PC-3 (cell line): ENCODE results near the gene STAB2. TPM values are rescaled to one million over a fixed set of nuclear protein-coding genes. Genes with fewer than 3 reads are reported as not detected.

Source experiments
- ATAC-seq: fragments of 200-7000 bp; cut with Tn5 transposase; 2 replicates; pipeline ENCODE4 v1.9.1; 2020; ENCODE audit warnings: mild to moderate bottlenecking, moderate library complexity
- BruUV-seq: library from RNA; stranded (reverse); fragments of 400-500 nt; replicated peaks from 2 replicates; lab custom pipeline; 2021; lab: Mats Ljungman, UMichigan
- CTCF ChIA-PET: fragments of 300-600 bp; sonication (Branson Sonifier 250); formaldehyde crosslinking; loops from one replicate; lab custom pipeline; 2022; ENCODE audit warnings: antibody characterized with exemption; lab: Charles Lee
- POLR2A ChIA-PET: fragments of 300-600 bp; sonication (Branson Sonifier 250); formaldehyde crosslinking; loops from one replicate; lab custom pipeline; 2022; ENCODE audit warnings: antibody characterized with exemption; ENCODE audit not compliant: unreplicated experiment; lab: Charles Lee
- DNase-seq: peaks from one replicate; pipeline ENCODE4 v3.0.0-alpha.2; 2015
- H2AFZ ChIP-seq: fragments of 300-600 bp; sonication (generic); 2 replicates; pipeline ENCODE4 v1.6.0; 2016; ENCODE audit warnings: antibody characterized with exemption, low read length
- H3F3A ChIP-seq: fragments of 300-600 bp; sonication (generic); one replicate; pipeline ENCODE4 v1.6.0; 2017; ENCODE audit warnings: antibody characterized with exemption, low read length, control low read depth, mild to moderate bottlenecking; ENCODE audit not compliant: unreplicated experiment
- H3K27ac ChIP-seq: fragments of 300-600 bp; sonication (generic); 2 replicates; pipeline ENCODE4 v1.5.1; 2016; ENCODE audit warnings: mild to moderate bottlenecking, low read length
- H3K27me3 ChIP-seq: fragments of 300-600 bp; sonication (generic); 2 replicates; pipeline ENCODE4 v1.6.1; 2016; ENCODE audit warnings: low read length, mixed read lengths
- H3K36me3 ChIP-seq: fragments of 300-600 bp; sonication (generic); 2 replicates; pipeline ENCODE4 v1.6.1; 2016; ENCODE audit warnings: low read depth, mixed run types, low read length, mixed read lengths
- H3K4me1 ChIP-seq: fragments of 300-600 bp; sonication (generic); 2 replicates; pipeline ENCODE4 v1.5.1; 2016; ENCODE audit warnings: low read length; ENCODE audit not compliant: insufficient read depth
- H3K4me2 ChIP-seq: fragments of 300-600 bp; sonication (generic); 2 replicates; pipeline ENCODE4 v1.6.0; 2016; ENCODE audit warnings: low read length
- H3K4me3 ChIP-seq: fragments of 300-600 bp; sonication (generic); 2 replicates; pipeline ENCODE4 v1.5.1; 2016; ENCODE audit warnings: mild to moderate bottlenecking, low read length, mixed read lengths
- H3K79me2 ChIP-seq: fragments of 300-600 bp; sonication (generic); 2 replicates; pipeline ENCODE4 v1.6.1; 2017; ENCODE audit warnings: low read length, mixed read lengths
- H3K9ac ChIP-seq: fragments of 300-600 bp; sonication (generic); 2 replicates; pipeline ENCODE4 v1.6.0; 2016; ENCODE audit warnings: mild to moderate bottlenecking, low read length
- H3K9me2 ChIP-seq: fragments of 300-600 bp; sonication (generic); replicated peaks from 2 replicates; pipeline ENCODE4 v1.6.1; 2016; ENCODE audit warnings: mixed run types, low read length, mixed read lengths
- H3K9me3 ChIP-seq: fragments of 300-600 bp; sonication (generic); 2 replicates; pipeline ENCODE4 v1.6.1; 2016; ENCODE audit warnings: low read length, mixed read lengths
- H4K20me1 ChIP-seq: fragments of 300-600 bp; sonication (generic); 2 replicates; pipeline ENCODE4 v1.6.1; 2016; ENCODE audit warnings: low read length, mixed read lengths
- CTCF ChIP-seq: fragments of 300-600 bp; sonication (generic); conservative IDR thresholded peaks from 2 replicates; pipeline ENCODE4 v1.5.1; 2017; ENCODE audit warnings: antibody characterized with exemption, low read depth, mild to moderate bottlenecking, low read length
- EZH2 ChIP-seq: fragments of 300-600 bp; sonication (generic); IDR thresholded peaks from one replicate; pipeline ENCODE4 v1.6.1; 2017; ENCODE audit warnings: antibody characterized with exemption, mild to moderate bottlenecking, low read length; ENCODE audit not compliant: unreplicated experiment
- EZH2phosphoT487 ChIP-seq: fragments of 300-600 bp; sonication (generic); IDR thresholded peaks from 2 replicates; pipeline ENCODE4 v1.6.1; 2018; ENCODE audit warnings: mild to moderate bottlenecking, antibody characterized with exemption, low read length, borderline replicate concordance
- intact Hi-C: fragments of 100-400 bp; cut with micrococcal nuclease; formaldehyde crosslinking; loops from 2 replicates; pipeline ENCODE4 v1.9.0; 2023
- total RNA-seq: library from RNA; depleted of rRNA; stranded (reverse); fragments of >200 nt; gene quantifications from 2 replicates; pipeline ENCODE4 v1.2.3, GENCODE V29; 2014

The STAB2 gene
- total RNA-seq, 1 experiment from 2014 or later, result not detected

GRCh38 chr12:103743788-103744187 is 156.7 kb downstream of the STAB2 start:
- intact Hi-C loops, result no loop called here
- H3K4me1 ChIP-seq, result peaks cover 22% of the 10 kb centered on the region
- ChIA-PET CTCF (no interaction called here), POLR2A (no interaction called here)
- H2AFZ ChIP-seq, result no peak overlapping the region
- no peak overlapping the region for H3K4me2 ChIP-seq
- H3K4me3 ChIP-seq, result no peak overlapping the region
- H3K36me3 ChIP-seq, result no peaks in the 10 kb centered on the region
- H3K27me3 ChIP-seq, result no peaks in the 10 kb centered on the region
- no peak for TF ChIP-seq CTCF
- no peak for TF ChIP-seq EZH2
- no peak for TF ChIP-seq EZH2phosphoT487
- no peaks in the 10 kb centered on the region for H4K20me1 ChIP-seq
- H3K9ac ChIP-seq, result no peak overlapping the region
- H3K27ac ChIP-seq, result no peak overlapping the region
- no peaks in the 10 kb centered on the region for H3F3A ChIP-seq
- H3K9me3 ChIP-seq, result no peaks in the 10 kb centered on the region
- DNase-seq (no peak), ATAC-seq (no peak)
- H3K9me2 ChIP-seq, result no peaks in the 10 kb centered on the region
- BruUV-seq, result no TSS peak
- H3K79me2 ChIP-seq, result no peaks in the 10 kb centered on the region

- Histone ChIP-seq H3K4me1 (peaks cover 24% of the 10 kb centered on the region), H3F3A (no peaks in the 10 kb centered on the region), H2AFZ (no peak overlapping the region), H3K4me3 (no peak overlapping the region), H3K9me2 (no peaks in the 10 kb centered on the region), H3K4me2 (no peak overlapping the region), H3K79me2 (no peaks in the 10 kb centered on the region), H3K9ac (no peak overlapping the region), H3K36me3 (no peaks in the 10 kb centered on the region), H4K20me1 (no peaks in the 10 kb centered on the region), H3K9me3 (no peaks in the 10 kb centered on the region), H3K27me3 (no peaks in the 10 kb centered on the region), H3K27ac (no peak overlapping the region)
- ChIA-PET CTCF (no interaction called here), POLR2A (no interaction called here)
- TF ChIP-seq EZH2phosphoT487 (no peak), EZH2 (no peak), CTCF (no peak)
- BruUV-seq, result no TSS peak
- intact Hi-C loops, result no loop called here
- ATAC-seq (no peak), DNase-seq (no peak)
Observed at GRCh38 chr12:103745962-103746361, 158.9 kb downstream of the STAB2 start.

- Histone ChIP-seq H3K9me2 (no peaks in the 10 kb centered on the region), H3K36me3 (no peaks in the 10 kb centered on the region), H3F3A (no peaks in the 10 kb centered on the region), H3K9me3 (no peaks in the 10 kb centered on the region), H3K27me3 (no peaks in the 10 kb centered on the region), H3K79me2 (no peaks in the 10 kb centered on the region), H3K4me3 (no peak overlapping the region), H4K20me1 (no peaks in the 10 kb centered on the region), H3K27ac (peak overlapping the region; percentile 38), H3K9ac (no peak overlapping the region), H3K4me2 (peak overlapping the region; percentile 69), H3K4me1 (peaks cover 16% of the 10 kb centered on the region), H2AFZ (no peak overlapping the region)
- ChIA-PET CTCF (no interaction called here), POLR2A (no interaction called here)
- intact Hi-C loops, result no loop called here
- ATAC-seq, result peak; percentile 67
- TF ChIP-seq EZH2phosphoT487 (no peak), CTCF (no peak), EZH2 (no peak)
- no TSS peak for BruUV-seq
- peak; percentile 88 for DNase-seq
Observed at GRCh38 chr12:103748002-103748401, 160.9 kb downstream of the STAB2 start.
